PFSK-1 (cell line): ENCODE results near the gene CLDN4.

Source experiments
- POLR2AphosphoS5 ChIP-seq: IDR thresholded peaks from 2 replicates; pipeline ENCODE4 v1.6.1; 2012; ENCODE audit warnings: low read depth, mild to moderate bottlenecking, control low read depth, low read length, moderate library complexity
- REST ChIP-seq, 2 experiments: IDR thresholded peaks; 2 replicates each; pipeline versions ENCODE4 v1.6.1 to v1.8.0; 2011 to 2012; ENCODE audit warnings: low read depth in 2 of 2, low read length in 2 of 2, control low read depth in 1 of 2, inconsistent platforms in 1 of 2, mild to moderate bottlenecking in 1 of 2, moderate library complexity in 1 of 2; ENCODE audit not compliant: insufficient read depth in 1 of 2
- TAF1 ChIP-seq: IDR thresholded peaks from 2 replicates; pipeline ENCODE4 v1.6.1; 2012; ENCODE audit warnings: low read length, control low read depth, borderline replicate concordance; ENCODE audit not compliant: insufficient read depth

- TF ChIP-seq POLR2AphosphoS5 (no peak), TAF1 (no peak), REST (IDR thresholded peaks at IDR 0.05; ENCODE audit: insufficient read depth in 1 of 2, low read depth in 2 of 2, low read length in 2 of 2) (no peak)
Measured at GRCh38 chr7:73817121-73817520, 13.7 kb upstream of the CLDN4 start.
